OCI-LY7 (cell line): ENCODE data around the gene IFFO2. TPM values are rescaled to one million over a fixed set of nuclear protein-coding genes. Genes with fewer than 3 reads are reported as not detected.

ENCODE experiments used
- BruUV-seq: library from RNA; stranded (reverse); fragments of 400-500 nt; replicated peaks from 2 replicates; lab custom pipeline; 2021; lab: Mats Ljungman, UMichigan
- CTCF ChIA-PET: fragments of 300-600 bp; sonication (Branson Sonifier 250); formaldehyde crosslinking; loops from one replicate; lab custom pipeline; 2022; ENCODE audit warnings: antibody characterized with exemption; ENCODE audit not compliant: unreplicated experiment; lab: Charles Lee
- POLR2A ChIA-PET: fragments of 300-600 bp; sonication (Branson Sonifier 250); formaldehyde crosslinking; loops from one replicate; lab custom pipeline; 2022; ENCODE audit warnings: antibody characterized with exemption; lab: Charles Lee
- DNase-seq: peaks from one replicate; pipeline ENCODE4 v3.0.0-alpha.2; 2015; ENCODE audit warnings: low spot score
- H2AFZ ChIP-seq: fragments of 200-600 bp; sonication (generic), shearing (Covaris generic); 2 replicates; pipeline ENCODE4 v1.6.1; 2014; ENCODE audit warnings: mild to moderate bottlenecking, antibody characterized with exemption, low read length, moderate library complexity
- H3K27ac ChIP-seq: fragments of 200-600 bp; sonication (generic); 2 replicates; pipeline ENCODE4 v1.5.1; 2014; ENCODE audit warnings: mixed run types, low read depth, mild to moderate bottlenecking, moderate library complexity, low read length, inconsistent platforms; ENCODE audit not compliant: poor library complexity, severe bottlenecking
- H3K36me3 ChIP-seq: fragments of 200-600 bp; sonication (generic); 2 replicates; pipeline ENCODE4 v1.6.1; 2014; ENCODE audit warnings: mild to moderate bottlenecking, antibody characterized with exemption, low read length, moderate library complexity, mixed read lengths; ENCODE audit not compliant: insufficient read depth
- H3K4me1 ChIP-seq: fragments of 200-600 bp; sonication (generic); 2 replicates; pipeline ENCODE4 v1.5.1; 2014; ENCODE audit warnings: mild to moderate bottlenecking, low read length; ENCODE audit not compliant: insufficient read depth, poor library complexity, severe bottlenecking
- H3K4me2 ChIP-seq: fragments of 200-600 bp; sonication (generic); 2 replicates; pipeline ENCODE4 v1.6.1; 2014; ENCODE audit warnings: mild to moderate bottlenecking, low read length
- H3K4me3 ChIP-seq: fragments of 200-600 bp; sonication (generic); 2 replicates; pipeline ENCODE4 v1.5.1; 2014; ENCODE audit warnings: mild to moderate bottlenecking, low read depth, low read length; ENCODE audit not compliant: poor library complexity, severe bottlenecking
- H3K79me2 ChIP-seq: fragments of 200-600 bp; sonication (generic); 2 replicates; pipeline ENCODE4 v1.6.1; 2016; ENCODE audit warnings: low read depth, mild to moderate bottlenecking, low read length, moderate library complexity, mixed read lengths; ENCODE audit not compliant: insufficient read depth
- H3K9me2 ChIP-seq: fragments of 200-600 bp; sonication (generic); 2 replicates; pipeline ENCODE4 v1.6.1; 2016; ENCODE audit warnings: mild to moderate bottlenecking, low read length, mixed read lengths; ENCODE audit not compliant: insufficient read depth
- H3K9me3 ChIP-seq: fragments of 200-600 bp; sonication (generic); 2 replicates; pipeline ENCODE4 v1.6.1; 2014; ENCODE audit warnings: mild to moderate bottlenecking, mixed run types, low read length, mixed read lengths
- H4K20me1 ChIP-seq: fragments of 200-600 bp; sonication (generic); 2 replicates; pipeline ENCODE4 v1.6.1; 2014; ENCODE audit warnings: mild to moderate bottlenecking, antibody characterized with exemption, low read length, moderate library complexity, mixed read lengths; ENCODE audit not compliant: insufficient read depth
- EZH2phosphoT487 ChIP-seq: fragments of 200-600 bp; sonication (generic); IDR thresholded peaks from 2 replicates; pipeline ENCODE4 v1.6.1; 2018; ENCODE audit warnings: low read depth, borderline replicate concordance, mild to moderate bottlenecking, mixed run types, antibody characterized with exemption, low read length, moderate library complexity, mixed read lengths
- intact Hi-C: fragments of 100-400 bp; cut with micrococcal nuclease; formaldehyde crosslinking; loops from one replicate; pipeline ENCODE4 v1.10.0; 2022; ENCODE audit not compliant: unreplicated experiment
- total RNA-seq, 2 experiments: library from RNA; depleted of rRNA in 1 of 2; stranded (reverse); fragments of >200 nt in 1 of 2; shearing (Covaris generic) in 1 of 2; gene quantifications; 2 replicates each; pipeline ENCODE4 v1.2.3, GENCODE V29; 2014 to 2022
- TF ChIP-seq, protein P1 (sequence below): fragments of 200-600 bp; sonication (generic); conservative IDR thresholded peaks from 2 replicates; pipeline ENCODE4 v1.5.1; 2014; ENCODE audit warnings: mild to moderate bottlenecking, antibody characterized with exemption, low read length, moderate library complexity, mixed read lengths

IFFO2 gene
- total RNA-seq, 2 experiments from 2014 or later, result 0.06 to 0.44 TPM

- TF ChIP-seq EZH2phosphoT487, result no peak
- TF ChIP-seq, protein P1, sequence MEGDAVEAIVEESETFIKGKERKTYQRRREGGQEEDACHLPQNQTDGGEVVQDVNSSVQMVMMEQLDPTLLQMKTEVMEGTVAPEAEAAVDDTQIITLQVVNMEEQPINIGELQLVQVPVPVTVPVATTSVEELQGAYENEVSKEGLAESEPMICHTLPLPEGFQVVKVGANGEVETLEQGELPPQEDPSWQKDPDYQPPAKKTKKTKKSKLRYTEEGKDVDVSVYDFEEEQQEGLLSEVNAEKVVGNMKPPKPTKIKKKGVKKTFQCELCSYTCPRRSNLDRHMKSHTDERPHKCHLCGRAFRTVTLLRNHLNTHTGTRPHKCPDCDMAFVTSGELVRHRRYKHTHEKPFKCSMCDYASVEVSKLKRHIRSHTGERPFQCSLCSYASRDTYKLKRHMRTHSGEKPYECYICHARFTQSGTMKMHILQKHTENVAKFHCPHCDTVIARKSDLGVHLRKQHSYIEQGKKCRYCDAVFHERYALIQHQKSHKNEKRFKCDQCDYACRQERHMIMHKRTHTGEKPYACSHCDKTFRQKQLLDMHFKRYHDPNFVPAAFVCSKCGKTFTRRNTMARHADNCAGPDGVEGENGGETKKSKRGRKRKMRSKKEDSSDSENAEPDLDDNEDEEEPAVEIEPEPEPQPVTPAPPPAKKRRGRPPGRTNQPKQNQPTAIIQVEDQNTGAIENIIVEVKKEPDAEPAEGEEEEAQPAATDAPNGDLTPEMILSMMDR, result no peak
- Histone ChIP-seq H3K4me3 (no peak overlapping the region), H3K79me2 (no peaks in the 10 kb centered on the region), H3K4me1 (no peaks in the 10 kb centered on the region), H3K9me2 (no peaks in the 10 kb centered on the region), H3K27ac (no peak overlapping the region), H3K36me3 (no peaks in the 10 kb centered on the region), H2AFZ (no peak overlapping the region), H3K4me2 (no peak overlapping the region), H4K20me1 (no peaks in the 10 kb centered on the region), H3K9me3 (no peaks in the 10 kb centered on the region)
- no peak for DNase-seq
- intact Hi-C loops, result no loop called here
- POLR2A ChIA-PET, result interaction anchor here (0.6 to 1.1 kb wide), 2 partner anchors 18 to 37 kb away, joined by 3 to 7 read pairs; no protein-coding TSS in a partner anchor
- no TSS peak for BruUV-seq
- CTCF ChIA-PET, result no interaction called here
These were observed 89.6 kb downstream of the IFFO2 start for GRCh38 chr1:18866846-18867245.

DNA sequence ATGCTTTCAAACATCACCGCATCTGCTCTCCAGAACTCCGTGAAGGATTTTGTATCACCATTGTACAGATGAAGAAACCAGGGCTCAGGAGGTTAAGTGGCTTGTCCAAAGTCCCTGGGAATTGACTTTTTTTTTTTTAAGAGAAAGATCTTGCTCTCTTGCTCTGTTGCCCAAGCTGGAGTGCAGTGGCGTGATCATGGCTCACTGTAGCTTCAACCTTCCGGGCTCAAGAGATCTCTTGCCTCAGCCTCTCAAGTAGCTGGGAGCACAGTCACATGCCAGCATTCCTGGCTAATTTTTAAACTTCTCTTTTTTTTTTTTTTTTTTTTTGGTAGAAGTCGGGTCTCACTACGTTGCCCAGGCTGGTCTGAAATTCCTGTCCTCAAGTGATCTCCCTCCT lies 90.2 kb downstream of the IFFO2 start:
- no peaks in the 10 kb centered on the region for H4K20me1 ChIP-seq
- no peaks in the 10 kb centered on the region for H3K9me3 ChIP-seq
- no peaks in the 10 kb centered on the region for H3K4me1 ChIP-seq
- no peak overlapping the region for H3K4me3 ChIP-seq
- H3K36me3 ChIP-seq, result no peaks in the 10 kb centered on the region
- BruUV-seq, result no TSS peak
- H2AFZ ChIP-seq, result no peak overlapping the region
- no peaks in the 10 kb centered on the region for H3K79me2 ChIP-seq
- TF ChIP-seq, protein P1, result no peak
- TF ChIP-seq EZH2phosphoT487, result no peak
- no peaks in the 10 kb centered on the region for H3K9me2 ChIP-seq
- no peak for DNase-seq
- no peak overlapping the region for H3K4me2 ChIP-seq
- POLR2A ChIA-PET, result interaction anchor here (0.6 to 1.1 kb wide), 2 partner anchors 18 to 37 kb away, joined by 3 to 7 read pairs; no protein-coding TSS in a partner anchor
- intact Hi-C loops, result no loop called here
- CTCF ChIA-PET, result no interaction called here
- no peak overlapping the region for H3K27ac ChIP-seq

GRCh38 chr1:18865176-18865575 lies 91.3 kb downstream of the IFFO2 start:
- Histone ChIP-seq H3K79me2 (no peaks in the 10 kb centered on the region), H4K20me1 (no peaks in the 10 kb centered on the region), H3K4me3 (no peak overlapping the region), H3K9me3 (no peaks in the 10 kb centered on the region), H2AFZ (no peak overlapping the region), H3K4me1 (no peaks in the 10 kb centered on the region), H3K36me3 (no peaks in the 10 kb centered on the region), H3K27ac (no peak overlapping the region), H3K9me2 (no peaks in the 10 kb centered on the region), H3K4me2 (no peak overlapping the region)
- BruUV-seq, result no TSS peak
- ChIA-PET POLR2A (no interaction called here), CTCF (no interaction called here)
- DNase-seq, result no peak
- intact Hi-C loops, result no loop called here
- TF ChIP-seq, protein P1, result no peak
- no peak for TF ChIP-seq EZH2phosphoT487
